MM.1S (cell line): Measurements from ENCODE around the gene NUDT1.

ENCODE experiments used
- DNase-seq: peaks from one replicate; pipeline ENCODE4 v3.0.0-alpha.2; 2015
- H2AFZ ChIP-seq: fragments of 300-600 bp; sonication (generic); 2 replicates; pipeline ENCODE4 v1.6.0; 2016; ENCODE audit warnings: antibody characterized with exemption, low read length
- H3F3A ChIP-seq: fragments of 300-600 bp; sonication (generic); 2 replicates; pipeline ENCODE4 v1.6.1; 2016; ENCODE audit warnings: mild to moderate bottlenecking, antibody characterized with exemption, low read length, moderate library complexity, mixed read lengths; ENCODE audit not compliant: insufficient read depth
- H3K27ac ChIP-seq: fragments of 300-600 bp; sonication (generic); 2 replicates; pipeline ENCODE4 v1.5.1; 2016; ENCODE audit warnings: mild to moderate bottlenecking, low read length
- H3K27me3 ChIP-seq: fragments of 300-600 bp; sonication (generic); replicated peaks from 2 replicates; pipeline ENCODE4 v1.6.0; 2016; ENCODE audit warnings: low read length; ENCODE audit not compliant: insufficient read depth
- H3K36me3 ChIP-seq: fragments of 300-600 bp; sonication (generic); replicated peaks from 2 replicates; pipeline ENCODE4 v1.6.1; 2016; ENCODE audit warnings: mild to moderate bottlenecking, low read length, mixed read lengths; ENCODE audit not compliant: insufficient read depth
- H3K4me1 ChIP-seq: fragments of 300-600 bp; sonication (generic); 2 replicates; pipeline ENCODE4 v1.6.1; 2016; ENCODE audit warnings: low read length, mixed read lengths
- H3K4me2 ChIP-seq: fragments of 300-600 bp; sonication (generic); 2 replicates; pipeline ENCODE4 v1.6.0; 2016; ENCODE audit warnings: low read depth, low read length
- H3K4me3 ChIP-seq: fragments of 300-600 bp; sonication (generic); 2 replicates; pipeline ENCODE4 v1.5.1; 2016; ENCODE audit warnings: low read length, mixed read lengths
- H3K79me2 ChIP-seq: fragments of 300-600 bp; sonication (generic); 2 replicates; pipeline ENCODE4 v1.6.1; 2016; ENCODE audit warnings: mixed run types, low read length, mixed read lengths
- H3K9ac ChIP-seq: fragments of 300-600 bp; sonication (generic); 2 replicates; pipeline ENCODE4 v1.6.1; 2016; ENCODE audit warnings: low read length, mixed read lengths
- H3K9me2 ChIP-seq: fragments of 300-600 bp; sonication (generic); replicated peaks from 2 replicates; pipeline ENCODE4 v1.6.1; 2016; ENCODE audit warnings: mild to moderate bottlenecking, low read length, mixed read lengths; ENCODE audit not compliant: insufficient read depth
- H3K9me3 ChIP-seq: fragments of 300-600 bp; sonication (generic); replicated peaks from 2 replicates; pipeline ENCODE4 v1.6.1; 2016; ENCODE audit warnings: mild to moderate bottlenecking, low read length, mixed read lengths; ENCODE audit not compliant: insufficient read depth
- H4K20me1 ChIP-seq: fragments of 300-600 bp; sonication (generic); 2 replicates; pipeline ENCODE4 v1.6.1; 2016; ENCODE audit warnings: mild to moderate bottlenecking, low read length, moderate library complexity, mixed read lengths; ENCODE audit not compliant: insufficient read depth
- EZH2 ChIP-seq: fragments of 300-600 bp; sonication (generic); optimal IDR thresholded peaks from 2 replicates; pipeline ENCODE3; 2017; ENCODE audit warnings: low read depth, mild to moderate bottlenecking, antibody characterized with exemption, low read length, mixed read lengths
- EZH2phosphoT487 ChIP-seq: fragments of 300-600 bp; sonication (generic); IDR thresholded peaks from 2 replicates; pipeline ENCODE4 v1.6.1; 2018; ENCODE audit warnings: antibody characterized with exemption, low read length
- TF ChIP-seq, protein P1 (sequence below): fragments of 300-600 bp; sonication (generic); IDR thresholded peaks from 2 replicates; pipeline ENCODE4 v1.5.1; 2016; ENCODE audit warnings: antibody characterized with exemption, low read length, mixed read lengths

NUDT1 gene

GRCh38 chr7:2227699-2228098 lies 14.3 kb upstream of the NUDT1 start:
- Histone ChIP-seq H3K4me3 (no peak overlapping the region), H3K9ac (no peak overlapping the region), H3K27me3 (no peaks in the 10 kb centered on the region), H3F3A (no peaks in the 10 kb centered on the region), H3K79me2 (peaks cover 38% of the 10 kb centered on the region), H3K4me2 (no peak overlapping the region), H2AFZ (no peak overlapping the region), H3K4me1 (no peaks in the 10 kb centered on the region), H3K9me3 (no peaks in the 10 kb centered on the region), H3K36me3 (no peaks in the 10 kb centered on the region), H3K9me2 (no peaks in the 10 kb centered on the region), H3K27ac (no peak overlapping the region), H4K20me1 (no peaks in the 10 kb centered on the region)
- TF ChIP-seq, protein P1, sequence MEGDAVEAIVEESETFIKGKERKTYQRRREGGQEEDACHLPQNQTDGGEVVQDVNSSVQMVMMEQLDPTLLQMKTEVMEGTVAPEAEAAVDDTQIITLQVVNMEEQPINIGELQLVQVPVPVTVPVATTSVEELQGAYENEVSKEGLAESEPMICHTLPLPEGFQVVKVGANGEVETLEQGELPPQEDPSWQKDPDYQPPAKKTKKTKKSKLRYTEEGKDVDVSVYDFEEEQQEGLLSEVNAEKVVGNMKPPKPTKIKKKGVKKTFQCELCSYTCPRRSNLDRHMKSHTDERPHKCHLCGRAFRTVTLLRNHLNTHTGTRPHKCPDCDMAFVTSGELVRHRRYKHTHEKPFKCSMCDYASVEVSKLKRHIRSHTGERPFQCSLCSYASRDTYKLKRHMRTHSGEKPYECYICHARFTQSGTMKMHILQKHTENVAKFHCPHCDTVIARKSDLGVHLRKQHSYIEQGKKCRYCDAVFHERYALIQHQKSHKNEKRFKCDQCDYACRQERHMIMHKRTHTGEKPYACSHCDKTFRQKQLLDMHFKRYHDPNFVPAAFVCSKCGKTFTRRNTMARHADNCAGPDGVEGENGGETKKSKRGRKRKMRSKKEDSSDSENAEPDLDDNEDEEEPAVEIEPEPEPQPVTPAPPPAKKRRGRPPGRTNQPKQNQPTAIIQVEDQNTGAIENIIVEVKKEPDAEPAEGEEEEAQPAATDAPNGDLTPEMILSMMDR: no peak
- no peak for TF ChIP-seq EZH2
- TF ChIP-seq EZH2phosphoT487: no peak
- no peak for DNase-seq

DNA sequence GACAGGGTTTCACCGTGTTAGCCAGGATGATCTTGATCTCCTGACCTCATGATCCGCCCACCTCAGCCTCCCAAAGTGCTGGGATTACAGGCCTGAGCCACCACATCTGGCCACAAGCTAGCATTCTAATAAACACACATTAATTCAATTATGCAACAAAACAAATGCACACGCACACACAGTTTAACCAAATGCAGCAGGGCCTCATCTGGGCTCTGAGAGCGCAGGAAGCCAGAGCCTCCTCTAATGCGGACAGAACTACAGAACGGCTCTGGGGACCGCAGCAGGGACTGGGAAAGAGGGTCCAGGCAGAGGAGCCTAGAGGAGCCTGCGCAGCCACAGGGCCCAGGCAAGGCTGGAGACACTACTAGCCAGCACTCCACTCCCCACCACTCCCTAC lies 13.1 kb upstream of the NUDT1 start:
- no peak overlapping the region for H2AFZ ChIP-seq
- no peak overlapping the region for H3K4me2 ChIP-seq
- H3K79me2 ChIP-seq: peaks cover 38% of the 10 kb centered on the region
- H3K9me3 ChIP-seq: no peaks in the 10 kb centered on the region
- H4K20me1 ChIP-seq: no peaks in the 10 kb centered on the region
- no peak overlapping the region for H3K4me3 ChIP-seq
- H3F3A ChIP-seq: 0 out of 2 replicates have a peak, but pooled peaks cover 4% of the 10 kb centered on the region
- H3K27ac ChIP-seq: no peak overlapping the region
- no peak for DNase-seq
- H3K36me3 ChIP-seq: no peaks in the 10 kb centered on the region
- no peak overlapping the region for H3K9ac ChIP-seq
- no peaks in the 10 kb centered on the region for H3K9me2 ChIP-seq
- 0 out of 2 replicates have a peak, but pooled peaks cover 4% of the 10 kb centered on the region for H3K4me1 ChIP-seq
- TF ChIP-seq EZH2phosphoT487 (no peak), EZH2 (no peak)
- TF ChIP-seq, protein P1: no peak
- H3K27me3 ChIP-seq: no peaks in the 10 kb centered on the region

DNA sequence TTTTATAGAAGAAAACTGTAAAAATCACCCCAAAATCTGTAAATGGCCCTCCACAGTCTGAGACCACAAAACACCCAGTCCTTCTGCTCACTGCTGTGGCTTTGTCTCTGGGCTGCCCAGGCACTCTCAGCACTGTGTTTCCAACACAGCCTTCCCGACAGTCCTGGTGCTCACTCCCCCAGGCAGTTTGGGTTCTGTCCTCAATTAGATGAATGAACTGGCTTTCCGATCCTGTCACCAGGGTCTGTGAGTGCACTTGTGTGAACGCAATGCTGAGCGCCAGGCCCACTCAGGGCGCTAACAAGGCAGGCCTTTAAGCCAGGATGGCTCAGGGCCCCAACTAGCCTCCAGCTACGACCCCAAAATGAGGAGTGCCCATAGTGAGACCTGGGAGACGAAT lies 12.6 kb upstream of the NUDT1 start:
- no peaks in the 10 kb centered on the region for H3K27me3 ChIP-seq
- TF ChIP-seq, protein P1: no peak
- TF ChIP-seq EZH2 (no peak), EZH2phosphoT487 (no peak)
- no peak for DNase-seq
- peaks cover 7% of the 10 kb centered on the region for H3F3A ChIP-seq
- no peaks in the 10 kb centered on the region for H4K20me1 ChIP-seq
- no peak overlapping the region for H3K9ac ChIP-seq
- no peaks in the 10 kb centered on the region for H3K9me3 ChIP-seq
- H3K4me3 ChIP-seq: no peak overlapping the region
- H3K27ac ChIP-seq: no peak overlapping the region
- peaks cover 38% of the 10 kb centered on the region for H3K79me2 ChIP-seq
- no peak overlapping the region for H3K4me2 ChIP-seq
- 0 out of 2 replicates have a peak, but pooled peaks cover 4% of the 10 kb centered on the region for H3K4me1 ChIP-seq
- H2AFZ ChIP-seq: no peak overlapping the region
- no peaks in the 10 kb centered on the region for H3K9me2 ChIP-seq
- H3K36me3 ChIP-seq: no peaks in the 10 kb centered on the region
